ENCODE measurements around the gene VWF.

The VWF gene

GRCh38 chr12:6053541-6053940 lies 70.9 kb downstream of the VWF start:
- peaks cover 31% of the 10 kb centered on the region for H3K4me1 Mint-ChIP-seq
- peaks cover 30% of the 10 kb centered on the region for H3K27me3 Mint-ChIP-seq (ENCODE audit: low read depth, poor library complexity)
- no peaks in the 10 kb centered on the region for H3K9me3 Mint-ChIP-seq
- H3K4me3 Mint-ChIP-seq: no peak overlapping the region
- no peak for DNase-seq
- no peaks in the 10 kb centered on the region for H3K36me3 Mint-ChIP-seq (ENCODE audit: low read depth)
- no peak for TF ChIP-seq CTCF (IDR thresholded peaks at IDR 0.05)
- no peak overlapping the region for H3K27ac Mint-ChIP-seq

GRCh38 chr12:6052940-6053329 lies 71.5 kb downstream of the VWF start:
- Mint-ChIP-seq H3K27ac (no peak overlapping the region), H3K36me3 (ENCODE audit: low read depth) (no peaks in the 10 kb centered on the region), H3K4me1 (peaks cover 25% of the 10 kb centered on the region), H3K27me3 (ENCODE audit: low read depth, poor library complexity) (peaks cover 28% of the 10 kb centered on the region), H3K9me3 (no peaks in the 10 kb centered on the region), H3K4me3 (no peak overlapping the region)
- no peak for TF ChIP-seq CTCF (IDR thresholded peaks at IDR 0.05)
- DNase-seq: no peak

- TF ChIP-seq CTCF (IDR thresholded peaks at IDR 0.05): no peak
- Mint-ChIP-seq H3K9me3 (no peaks in the 10 kb centered on the region), H3K36me3 (ENCODE audit: low read depth) (no peaks in the 10 kb centered on the region), H3K27ac (no peak overlapping the region), H3K4me3 (no peak overlapping the region), H3K4me1 (peaks cover 19% of the 10 kb centered on the region), H3K27me3 (ENCODE audit: low read depth, poor library complexity) (peaks cover 26% of the 10 kb centered on the region)
- no peak for DNase-seq
Measured at GRCh38 chr12:6052206-6052939, 72.1 kb downstream of the VWF start.

GRCh38 chr12:6049992-6050391 lies 74.5 kb downstream of the VWF start:
- H3K9me3 Mint-ChIP-seq: no peaks in the 10 kb centered on the region
- no peaks in the 10 kb centered on the region for H3K36me3 Mint-ChIP-seq (ENCODE audit: low read depth)
- H3K4me1 Mint-ChIP-seq: peaks cover 13% of the 10 kb centered on the region
- no peak overlapping the region for H3K27ac Mint-ChIP-seq
- peaks cover 28% of the 10 kb centered on the region for H3K27me3 Mint-ChIP-seq (ENCODE audit: low read depth, poor library complexity)
- H3K4me3 Mint-ChIP-seq: no peak overlapping the region
- TF ChIP-seq CTCF (IDR thresholded peaks at IDR 0.05): no peak
- DNase-seq: no peak

GRCh38 chr12:6049587-6049986 lies 74.9 kb downstream of the VWF start:
- no peak overlapping the region for H3K4me3 Mint-ChIP-seq
- TF ChIP-seq CTCF (IDR thresholded peaks at IDR 0.05): no peak
- DNase-seq: no peak
- peaks cover 27% of the 10 kb centered on the region for H3K27me3 Mint-ChIP-seq (ENCODE audit: low read depth, poor library complexity)
- H3K27ac Mint-ChIP-seq: no peak overlapping the region
- no peaks in the 10 kb centered on the region for H3K36me3 Mint-ChIP-seq (ENCODE audit: low read depth)
- H3K4me1 Mint-ChIP-seq: peaks cover 13% of the 10 kb centered on the region
- H3K9me3 Mint-ChIP-seq: no peaks in the 10 kb centered on the region

All from nephron progenitor cell (in vitro differentiated cells).